G401 (cell line): ENCODE results near the gene RAB39A. TPM values are rescaled to one million over a fixed set of nuclear protein-coding genes. Genes with fewer than 3 reads are reported as not detected.
"Not testable (repeated sequence)": the region's sequence is repeated elsewhere in the genome, so short reads cannot be mapped to it uniquely, and the experiment has no call there.

Experiments
- DNase-seq: peaks from one replicate; pipeline ENCODE4 v3.0.0-alpha.2; 2015; ENCODE audit warnings: low spot score
- in situ Hi-C: cut with HindIII; loops from 2 replicates; pipeline ENCODE4 v1.10.0; 2016; ENCODE audit warnings: low sequenced_read_pairs, mixed read lengths
- total RNA-seq: library from RNA; depleted of rRNA; stranded (reverse); fragments of >200 nt; shearing (Covaris generic); gene quantifications from 2 replicates; pipeline ENCODE4 v1.2.3, GENCODE V29; 2014; rRNA removed

RAB39A gene
- total RNA-seq = 6.1 and 10.0 TPM in 2 replicates

- DNase-seq = peak; percentile 99
- in situ Hi-C loops = no loop called here
Observed at GRCh38 chr11:107928046-107928766, at the start of gene RAB39A. Gene RAB39A (plus strand): TSS chr11:107928448. CDS start chr11:107928569, 121 bp downstream.

GRCh38 chr11:107881471-107881870 is 46.8 kb upstream of the RAB39A start:
- DNase-seq, in situ Hi-C loops: not testable (repeated sequence)

- in situ Hi-C loops = no loop called here
- no peak for DNase-seq
Observed at GRCh38 chr11:107882095-107882820, 46.0 kb upstream of the RAB39A start.

GRCh38 chr11:107898270-107898669 is 30.0 kb upstream of the RAB39A start:
- in situ Hi-C loops = no loop called here
- peak; percentile 28 for DNase-seq

- in situ Hi-C loops = no loop called here
- DNase-seq = no peak
Observed at GRCh38 chr11:107908211-107908610, 20.0 kb upstream of the RAB39A start.

GRCh38 chr11:107912415-107912814 is 15.8 kb upstream of the RAB39A start:
- in situ Hi-C loops, DNase-seq: not testable (repeated sequence)

GRCh38 chr11:107915229-107915628 is 13.0 kb upstream of the RAB39A start:
- in situ Hi-C loops = no loop called here
- DNase-seq = no peak

GRCh38 chr11:107916671-107917241 is 11.5 kb upstream of the RAB39A start:
- in situ Hi-C loops = no loop called here
- DNase-seq = peak; percentile 14

- no peak for DNase-seq
- in situ Hi-C loops = no loop called here
Observed at GRCh38 chr11:107921997-107922396, 6.3 kb upstream of the RAB39A start.

GRCh38 chr11:107923519-107923918 is 4.7 kb upstream of the RAB39A start:
- in situ Hi-C loops, DNase-seq: not testable (repeated sequence)

- no peak for DNase-seq
- in situ Hi-C loops = no loop called here
Observed at GRCh38 chr11:107924306-107924705, 3.9 kb upstream of the RAB39A start.

- no peak for DNase-seq
- in situ Hi-C loops = no loop called here
Observed at GRCh38 chr11:107927559-107927958, 689 bp upstream of the RAB39A start.

- in situ Hi-C loops = no loop called here
- DNase-seq = peak; percentile 68
Observed at GRCh38 chr11:107928767-107929507, 689 bp downstream of the RAB39A start.

- peak; percentile 59 for DNase-seq
- in situ Hi-C loops = no loop called here
Observed at GRCh38 chr11:107929611-107930200, 1.5 kb downstream of the RAB39A start.

- DNase-seq = no peak
- in situ Hi-C loops = no loop called here
Observed at GRCh38 chr11:107931206-107931605, 3.0 kb downstream of the RAB39A start.

- in situ Hi-C loops = no loop called here
- DNase-seq = no peak
Observed at GRCh38 chr11:107947904-107948303, 19.7 kb downstream of the RAB39A start.

GRCh38 chr11:107948328-107948727 is 20.1 kb downstream of the RAB39A start:
- in situ Hi-C loops, DNase-seq: not testable (repeated sequence)

- DNase-seq = no peak
- in situ Hi-C loops = no loop called here
Observed at GRCh38 chr11:107951155-107951554, 22.9 kb downstream of the RAB39A start.

GRCh38 chr11:107953446-107953845 is 25.2 kb downstream of the RAB39A start:
- in situ Hi-C loops = no loop called here
- DNase-seq = no peak
